ENCODE measurements around the gene MAML3.

GRCh38 chr4:140066031-140066930 lies 87.7 kb downstream of the MAML3 start:
- TF ChIP-seq GATA2 (IDR thresholded peaks at IDR 0.05; ENCODE audit: low read depth, low read length), result no peak
- TF ChIP-seq GATA3 (IDR thresholded peaks at IDR 0.05; ENCODE audit: low read depth, low read length), result no peak
